Measurements from ENCODE around the gene ENDOG.
A peak's percentile ranks its signal among the peaks of the same experiment; 100 is the strongest.
"Not testable (repeated sequence)": the region's sequence is repeated elsewhere in the genome, so short reads cannot be mapped to it uniquely, and the experiment has no call there.

ENDOG gene

DNA sequence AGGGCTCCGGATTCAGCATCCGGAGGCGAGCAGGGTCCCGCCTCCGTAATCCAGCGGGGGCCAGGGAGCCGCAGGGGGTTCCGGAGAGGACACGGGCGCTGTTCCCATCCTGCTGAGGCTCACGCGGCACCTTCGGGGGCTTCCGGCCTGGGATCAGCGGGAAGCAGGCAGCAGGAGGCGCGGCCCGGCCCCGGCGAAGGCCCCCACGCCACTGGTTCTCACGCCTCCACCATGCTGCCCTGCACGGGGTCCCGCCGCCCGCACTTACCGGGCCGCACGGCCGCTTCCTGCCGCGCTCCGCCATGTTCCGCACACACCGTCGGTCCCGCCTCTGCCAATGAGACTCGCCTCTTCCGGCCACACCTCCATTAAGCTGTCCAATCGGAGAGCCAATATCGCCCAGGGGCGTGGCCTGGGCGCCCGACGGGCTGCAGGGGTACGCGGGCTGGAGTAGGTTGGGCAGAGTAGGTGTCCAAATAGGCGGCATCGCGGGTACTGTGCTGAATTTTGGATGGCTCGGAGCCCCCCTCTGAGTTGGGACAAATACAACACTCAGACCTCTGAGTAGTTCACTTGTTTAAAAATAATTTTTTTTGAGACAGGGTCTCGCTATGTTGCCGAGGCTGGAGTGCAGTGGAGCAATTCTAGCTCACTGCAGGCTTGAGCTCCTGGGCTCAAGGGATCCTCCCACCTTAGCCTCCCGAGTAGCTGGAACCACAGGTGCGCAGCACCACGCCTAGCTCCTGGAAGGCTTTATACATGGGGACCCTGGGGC lies 11.4 kb downstream of the ENDOG start, which contains the start of gene SPOUT1:
Gene SPOUT1, minus strand, starts transcription at position 318 of the 775 bp plus-strand sequence. Its CDS starts 14 bp downstream, at position 304.
- peak; percentile 95 for DNase-seq

DNA sequence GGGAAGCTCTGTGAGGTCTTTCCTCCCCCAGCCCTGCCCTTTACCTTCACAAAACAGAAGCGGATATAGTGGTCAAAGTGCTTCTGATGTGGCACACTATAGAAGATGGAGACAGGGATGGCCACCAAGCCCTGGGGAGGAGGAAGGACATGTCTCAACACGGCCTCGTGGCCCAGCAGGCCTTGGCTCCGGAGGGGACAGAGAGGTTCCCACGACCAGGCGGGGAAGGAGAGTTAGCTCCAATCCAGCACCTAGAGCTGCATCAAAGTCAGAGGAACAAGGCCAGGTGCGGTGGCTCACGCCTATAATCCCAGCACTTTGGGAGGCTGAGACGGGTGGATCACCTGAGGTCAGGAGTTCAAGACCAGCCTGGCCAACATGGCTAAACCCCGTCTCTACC lies 15.4 kb downstream of the ENDOG start:
- DNase-seq = no peak

DNA sequence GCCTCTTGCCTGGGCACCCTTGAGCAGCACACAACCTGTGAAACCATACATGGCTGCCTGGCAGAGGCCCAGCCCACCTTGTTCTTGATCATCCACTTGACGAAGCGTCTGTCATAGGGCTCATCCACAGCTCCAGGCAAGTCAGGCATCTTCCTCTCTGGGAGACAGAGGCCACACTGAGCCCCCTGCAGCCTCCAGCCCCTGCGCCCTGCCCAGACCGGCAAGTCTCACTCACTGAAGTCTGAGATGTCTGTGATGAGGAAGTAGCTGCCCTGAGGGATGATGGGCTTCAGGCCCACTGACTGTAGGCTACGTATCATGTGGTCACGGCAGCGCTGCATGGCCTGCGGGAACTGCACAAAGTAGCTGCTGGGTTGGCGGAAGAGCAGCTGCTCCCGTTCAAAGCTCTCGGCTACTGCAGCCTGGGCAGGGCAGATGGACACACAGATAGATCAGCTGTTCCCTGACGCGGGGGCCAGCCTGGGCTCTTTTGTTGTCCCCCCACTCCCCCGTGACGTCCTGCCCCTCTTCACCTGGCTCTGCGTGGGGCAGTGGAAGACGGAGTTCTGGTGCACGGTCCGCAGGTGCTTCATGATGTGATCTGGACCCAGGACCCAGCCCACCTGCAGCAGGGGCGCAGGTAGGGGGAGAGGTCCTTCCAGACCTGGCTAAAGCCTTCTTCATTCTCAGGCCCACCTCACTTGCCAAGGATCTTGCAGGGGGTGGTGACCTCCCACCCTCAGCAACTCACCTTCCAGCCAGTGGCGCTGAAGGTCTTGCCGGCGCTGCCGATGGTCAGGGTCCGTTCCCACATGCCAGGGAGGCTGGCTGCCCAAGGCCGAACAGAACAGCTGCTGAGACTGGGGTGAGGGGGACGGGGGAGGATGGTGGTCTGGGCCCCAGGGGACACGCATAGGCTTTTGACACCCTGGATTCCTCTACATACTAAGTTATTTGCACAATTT lies 17.2 kb downstream of the ENDOG start:
- no peak for DNase-seq

DNA sequence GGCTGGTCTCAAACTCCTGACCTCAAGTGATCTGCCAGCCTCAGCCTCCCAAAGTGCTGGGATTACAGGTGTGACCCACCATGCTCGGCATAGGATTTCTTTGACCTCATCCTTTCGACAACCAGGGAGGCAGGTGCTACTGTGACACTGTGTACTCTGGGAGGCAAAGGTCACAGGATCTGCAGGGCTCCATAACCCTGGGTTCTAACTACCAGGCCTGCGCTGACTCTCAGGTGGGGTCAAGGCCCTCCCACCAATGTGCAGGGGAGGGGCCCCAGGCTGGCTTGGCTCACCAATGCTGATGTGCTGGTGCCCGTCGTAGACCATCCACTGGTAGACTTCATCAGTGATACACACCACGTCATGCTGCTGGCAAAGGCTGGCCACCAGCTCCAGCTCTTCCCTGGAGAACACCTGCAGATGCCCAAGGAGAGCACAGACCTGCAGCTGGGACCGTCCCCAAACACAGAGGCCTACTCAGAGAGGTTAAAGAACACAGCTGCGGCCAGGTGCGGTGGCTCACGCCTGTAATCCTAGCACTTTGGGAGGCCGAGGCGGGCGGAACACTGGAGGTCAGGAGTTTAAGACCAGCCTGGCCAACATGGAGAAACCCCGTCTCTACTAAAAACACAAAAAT lies 18.3 kb downstream of the ENDOG start:
- DNase-seq = no peak

DNA sequence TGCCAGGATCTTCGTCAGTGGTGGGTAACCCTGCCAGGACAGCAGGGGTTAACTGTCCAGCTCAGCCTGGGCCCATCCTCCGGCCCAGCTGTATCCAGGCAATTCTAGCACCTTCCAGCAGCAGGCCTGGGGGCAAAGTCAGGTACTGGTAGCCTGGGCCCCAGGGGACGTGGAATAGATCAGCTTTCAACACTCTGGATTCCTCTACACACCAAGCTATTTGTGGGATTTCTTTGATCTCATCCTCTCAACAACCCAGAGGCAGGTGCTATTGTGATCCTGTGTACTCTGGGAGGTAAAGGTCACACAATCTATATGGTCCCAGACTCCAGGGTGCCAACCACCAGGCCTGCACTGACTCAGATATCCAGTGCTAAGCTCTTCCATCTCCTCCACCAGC lies 20.0 kb downstream of the ENDOG start:
- no peak for DNase-seq

DNA sequence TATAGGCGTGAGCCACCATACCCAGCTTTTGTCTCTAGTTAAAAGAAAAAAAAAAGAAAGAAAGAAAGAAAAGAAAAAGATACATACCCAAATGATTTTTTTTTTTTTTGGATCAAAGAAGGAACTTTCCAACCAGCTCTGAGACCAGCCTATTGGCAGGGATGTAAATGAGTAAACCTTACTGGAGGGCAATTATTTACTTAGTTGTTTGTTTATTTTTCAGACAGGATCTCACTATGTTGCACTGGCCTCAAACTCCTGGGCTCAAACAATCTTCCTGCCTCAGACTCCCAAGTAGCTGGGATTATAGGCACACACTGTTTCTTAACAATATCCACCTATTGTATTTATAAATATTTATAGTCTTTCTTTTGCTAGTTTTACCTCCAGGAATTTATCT lies 22.2 kb downstream of the ENDOG start:
- no peak for DNase-seq

DNA sequence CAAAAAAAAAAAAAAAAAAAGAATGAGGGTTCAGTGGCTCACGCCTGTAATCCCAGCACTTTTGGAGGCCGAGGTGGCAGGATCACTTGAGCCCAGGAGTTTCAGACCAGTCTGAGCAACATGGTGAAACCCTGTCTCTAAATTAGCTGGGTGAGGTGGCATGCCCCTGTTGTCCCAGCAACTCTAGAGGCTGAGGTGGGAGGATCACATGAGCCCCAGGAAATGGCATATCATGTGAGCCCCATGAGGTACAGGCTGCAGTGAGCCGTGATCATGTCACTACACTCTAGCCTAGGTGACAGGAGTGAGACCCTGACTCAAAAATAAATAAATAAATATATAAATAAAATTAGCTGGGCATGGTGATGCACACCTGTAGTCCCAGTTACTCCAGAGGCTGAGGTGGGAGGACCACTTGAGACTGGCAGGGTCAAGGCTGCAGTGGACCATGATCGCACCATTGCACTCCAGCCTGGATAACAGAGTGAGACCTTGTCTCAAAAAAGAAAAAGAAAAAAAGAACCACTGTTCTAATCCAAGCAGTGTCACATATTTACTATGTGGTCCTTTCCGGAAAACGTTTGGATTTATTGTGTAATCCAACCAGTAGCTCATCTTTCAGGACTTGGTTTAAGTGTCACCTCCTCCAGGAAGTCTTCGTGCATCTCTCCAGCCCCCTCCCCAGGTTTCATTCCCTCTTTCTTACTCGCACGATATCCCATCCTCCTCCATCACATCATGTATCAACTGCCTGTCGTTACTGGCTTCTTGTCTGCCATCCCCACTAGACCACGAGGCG lies 23.6 kb downstream of the ENDOG start:
- no peak for DNase-seq

DNA sequence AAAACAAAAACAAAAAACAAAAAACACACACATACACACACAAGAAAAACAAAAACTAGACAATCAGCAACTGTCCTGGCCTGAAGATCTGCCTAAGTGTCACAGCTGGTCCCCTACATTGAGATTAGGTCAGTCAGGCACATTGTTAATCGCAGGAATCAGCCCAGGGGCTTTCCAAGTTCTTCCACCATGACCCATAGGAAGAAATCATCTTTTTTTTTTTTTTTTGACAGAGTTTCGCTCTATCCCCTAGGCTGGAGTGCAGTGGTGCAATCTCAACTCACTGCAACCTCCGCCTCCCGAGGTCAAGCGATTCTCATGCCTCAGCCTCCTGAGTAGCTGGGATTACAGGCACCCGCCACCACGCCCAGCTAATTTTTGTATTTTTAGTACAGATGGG lies 24.9 kb downstream of the ENDOG start:
- not testable (repeated sequence) for DNase-seq

DNA sequence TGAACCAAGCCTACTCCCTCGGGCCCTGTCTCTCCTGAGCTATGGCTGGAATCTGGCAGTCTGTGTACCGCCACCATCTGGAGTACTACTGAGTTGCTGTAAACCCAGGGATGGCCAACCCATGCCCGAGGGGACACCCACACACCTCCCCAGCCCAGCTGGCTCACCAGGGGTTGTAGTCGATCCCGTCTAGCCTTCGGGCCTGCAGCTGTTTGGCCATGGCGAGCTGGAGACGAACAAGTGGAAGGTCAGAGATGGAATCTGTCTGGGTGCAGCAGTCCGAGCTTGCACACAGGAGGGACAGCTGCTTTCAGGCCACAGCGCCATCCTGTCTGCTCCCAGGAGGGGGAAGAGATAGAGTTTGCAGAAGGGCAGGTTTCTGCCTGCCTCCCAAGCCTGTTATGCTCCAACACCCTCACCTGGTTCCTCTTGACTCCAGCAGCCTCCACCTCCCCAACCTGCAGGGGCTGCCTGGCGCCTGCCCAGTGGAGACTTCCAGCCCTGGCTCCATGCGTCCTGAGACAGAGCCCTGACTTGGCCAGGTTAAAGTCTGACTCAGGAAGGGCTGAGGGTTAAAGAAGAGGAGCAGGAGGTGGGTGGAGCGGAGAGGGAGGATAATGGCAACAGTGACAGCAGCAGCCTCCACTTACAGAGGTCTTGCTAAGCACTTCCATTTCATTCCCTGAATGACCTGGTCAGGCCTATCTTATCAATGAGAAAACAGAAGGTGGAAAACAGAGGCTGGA lies 27.1 kb downstream of the ENDOG start:
- no peak for DNase-seq

DNA sequence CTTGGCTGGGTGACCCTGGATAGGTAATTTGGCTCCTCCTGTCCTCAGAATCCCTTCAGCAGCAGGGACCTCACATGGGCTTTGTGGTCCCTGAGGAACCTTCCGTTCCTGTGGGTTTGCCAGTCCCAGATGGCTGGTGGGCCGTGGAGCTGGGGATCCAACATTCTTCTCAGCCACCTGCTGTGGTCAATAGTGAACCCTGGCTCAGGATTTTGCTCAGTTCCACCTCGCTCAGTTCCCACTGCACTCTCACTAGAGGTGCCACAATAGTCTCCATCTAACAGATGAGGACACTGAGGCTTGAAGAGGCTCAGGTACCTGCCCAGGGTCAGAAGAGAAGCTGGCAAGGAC lies 28.4 kb downstream of the ENDOG start:
- DNase-seq = no peak

DNA sequence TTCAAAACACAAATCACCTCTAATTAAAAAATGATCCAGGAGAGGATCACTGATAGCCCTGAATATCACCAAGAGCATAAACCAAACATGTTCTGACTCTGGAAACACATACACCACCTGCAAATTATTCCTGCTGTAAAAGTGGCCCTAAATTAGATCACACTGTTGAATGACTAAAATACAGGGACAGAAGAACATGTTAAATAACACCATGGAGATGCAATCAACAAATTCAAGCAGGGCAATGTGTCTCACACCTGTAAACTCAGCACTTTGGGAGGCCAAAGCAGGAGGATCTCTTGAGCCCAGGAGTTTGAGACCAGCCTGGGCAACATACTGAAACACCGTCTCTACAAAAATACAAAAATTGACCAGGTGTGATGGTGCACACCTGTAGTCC lies 29.5 kb downstream of the ENDOG start:
- DNase-seq = no peak

DNA sequence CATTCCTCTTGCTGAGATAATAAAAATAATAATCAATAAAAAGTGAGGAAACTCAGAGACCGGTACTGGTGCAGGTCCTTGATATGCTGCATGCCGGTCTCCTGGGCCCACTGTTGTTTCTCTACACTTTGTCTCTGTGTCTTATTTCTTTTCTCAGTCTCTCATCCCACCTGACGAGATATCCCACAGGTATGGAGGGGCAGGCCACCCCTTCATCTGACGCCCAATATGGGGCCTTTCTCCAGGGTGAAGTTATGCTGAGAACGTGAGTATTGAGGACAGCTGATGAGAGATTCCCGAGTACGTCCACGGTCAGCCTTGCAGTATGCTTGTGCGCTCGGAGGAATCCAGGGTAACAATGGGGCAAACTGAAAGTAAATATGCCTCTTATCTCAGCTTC lies 32.7 kb downstream of the ENDOG start:
- not testable (repeated sequence) for DNase-seq

DNA sequence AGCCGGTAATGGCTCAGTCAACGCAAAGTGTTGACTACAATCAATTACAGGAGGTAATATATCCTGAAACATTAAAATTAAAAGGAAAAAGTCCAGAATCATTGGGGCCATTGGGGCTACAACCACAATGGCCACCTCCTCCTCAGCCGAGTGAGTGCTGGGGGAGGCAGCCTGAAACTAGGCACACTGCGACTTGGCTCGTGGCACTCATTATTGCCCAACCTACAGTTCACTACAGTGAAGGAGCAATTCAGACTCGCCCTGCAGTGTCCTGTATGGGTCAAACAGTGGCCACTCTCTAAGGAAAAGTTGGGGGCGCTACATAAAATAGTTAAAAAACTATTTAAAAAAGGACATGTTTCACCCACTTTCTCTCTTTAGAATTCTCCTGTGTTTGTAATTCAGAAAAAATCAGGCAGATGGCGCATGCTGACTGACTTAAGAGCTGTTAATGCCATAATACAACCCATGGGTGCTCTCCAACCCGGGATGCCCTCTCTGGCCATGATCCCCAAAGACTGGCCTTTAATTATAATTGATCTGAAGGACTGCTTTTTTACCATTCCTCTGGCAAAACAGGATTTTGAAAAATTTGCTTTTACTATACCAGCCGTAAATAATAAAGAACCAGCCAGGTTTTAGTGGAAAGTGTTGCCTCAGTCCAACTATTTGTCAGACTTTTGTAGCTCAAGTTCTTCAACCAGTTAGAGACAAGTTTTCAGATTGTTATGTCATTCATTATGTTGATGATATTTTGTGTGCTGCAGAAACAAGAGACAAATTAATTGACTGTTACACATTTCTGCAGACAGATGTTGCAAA lies 33.7 kb downstream of the ENDOG start:
- not testable (repeated sequence) for DNase-seq

DNA sequence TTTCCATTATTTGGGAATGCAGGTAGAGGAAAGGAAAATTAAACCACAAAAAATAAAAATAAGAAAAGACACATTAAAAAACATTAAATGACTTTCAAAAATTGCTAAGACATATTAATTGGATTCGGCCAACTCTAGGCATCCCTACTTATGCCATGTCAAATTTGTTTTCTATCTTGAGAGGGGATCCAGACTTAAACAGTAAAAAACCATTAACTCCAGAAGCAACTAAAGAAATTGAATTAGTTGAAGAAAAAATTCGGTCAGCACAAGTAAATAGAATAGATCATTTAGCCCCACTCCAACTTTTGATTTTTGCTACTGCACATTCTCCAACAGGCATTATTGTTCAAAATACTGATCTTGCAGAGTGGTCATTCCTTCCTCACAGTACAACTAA lies 34.3 kb downstream of the ENDOG start:
- DNase-seq = not testable (repeated sequence)

DNA sequence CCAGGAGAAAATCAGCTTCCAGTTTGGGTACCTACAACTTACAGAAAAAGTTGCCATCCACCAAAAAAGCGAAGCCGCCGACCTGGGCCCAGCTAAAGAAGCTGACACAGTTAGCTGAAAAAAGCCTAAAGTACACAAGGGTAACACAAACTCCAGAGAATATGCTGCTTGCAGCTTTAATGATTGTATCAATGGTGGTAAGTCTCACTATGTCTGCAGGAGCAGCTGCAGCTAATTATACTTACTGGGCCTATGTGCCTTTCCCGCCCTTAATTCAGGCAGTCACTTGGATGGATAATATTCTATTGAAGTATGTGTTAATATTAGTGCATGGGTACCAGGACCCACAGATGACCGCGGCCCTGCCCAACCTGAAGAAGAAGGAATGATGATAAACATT lies 36.2 kb downstream of the ENDOG start:
- not testable (repeated sequence) for DNase-seq

DNA sequence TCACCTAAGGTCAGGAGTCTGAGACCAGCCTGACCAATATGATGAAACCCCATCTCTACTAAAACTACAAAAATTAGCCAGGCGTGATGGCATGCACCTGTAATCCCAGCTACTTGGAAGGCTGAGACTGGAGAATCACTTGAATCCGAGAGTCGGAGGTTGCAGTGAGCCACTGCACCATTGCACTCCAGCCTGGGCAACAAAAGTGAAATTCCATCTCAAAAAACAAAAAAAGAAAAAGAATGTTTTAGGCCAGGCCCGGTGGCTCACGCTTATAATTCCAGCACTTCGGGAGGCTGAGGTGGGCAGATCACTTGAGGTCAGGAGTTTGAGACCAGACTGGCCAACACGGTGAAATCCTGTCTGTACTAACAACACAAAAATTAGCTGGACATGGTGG lies 40.2 kb downstream of the ENDOG start:
- DNase-seq = not testable (repeated sequence)

DNA sequence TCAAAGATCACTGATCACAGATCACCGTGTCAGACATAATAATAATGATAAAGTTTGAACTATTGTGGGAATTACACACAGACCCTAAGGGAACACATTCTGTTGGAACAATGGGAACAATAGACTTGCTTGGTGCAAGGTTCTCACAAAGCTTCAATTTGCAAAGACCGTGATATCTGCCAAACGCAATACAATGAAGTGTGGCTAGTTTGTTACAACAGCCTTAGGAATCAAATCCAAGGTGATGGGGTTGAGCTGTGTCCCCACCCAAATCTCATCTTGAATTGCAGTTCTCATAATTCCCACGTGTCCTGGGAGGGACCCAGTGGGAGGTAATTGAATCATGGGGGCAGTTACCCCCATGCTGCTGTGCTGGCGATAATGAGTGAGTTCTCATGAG lies 42.6 kb downstream of the ENDOG start:
- DNase-seq = no peak

DNA sequence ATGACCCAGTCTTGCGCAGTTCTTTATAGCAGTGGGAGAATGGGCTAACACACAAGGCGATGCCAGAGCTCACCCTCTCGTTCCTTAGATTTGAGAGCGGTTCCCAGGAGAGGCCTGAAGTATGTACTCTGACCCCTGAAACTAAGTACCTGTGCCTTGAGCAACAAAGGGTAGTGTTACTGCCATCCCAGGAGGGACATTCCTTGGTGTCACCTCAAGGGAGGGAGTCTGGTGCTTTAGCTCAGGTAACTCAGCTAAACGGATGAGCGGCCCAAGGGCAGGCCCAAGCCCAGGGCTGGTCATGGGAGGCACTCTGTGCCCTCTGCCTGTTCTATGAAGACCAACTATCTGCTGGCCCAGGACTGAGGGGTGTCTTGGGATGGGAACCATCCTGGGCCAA lies 43.2 kb downstream of the ENDOG start:
- no peak for DNase-seq

DNA sequence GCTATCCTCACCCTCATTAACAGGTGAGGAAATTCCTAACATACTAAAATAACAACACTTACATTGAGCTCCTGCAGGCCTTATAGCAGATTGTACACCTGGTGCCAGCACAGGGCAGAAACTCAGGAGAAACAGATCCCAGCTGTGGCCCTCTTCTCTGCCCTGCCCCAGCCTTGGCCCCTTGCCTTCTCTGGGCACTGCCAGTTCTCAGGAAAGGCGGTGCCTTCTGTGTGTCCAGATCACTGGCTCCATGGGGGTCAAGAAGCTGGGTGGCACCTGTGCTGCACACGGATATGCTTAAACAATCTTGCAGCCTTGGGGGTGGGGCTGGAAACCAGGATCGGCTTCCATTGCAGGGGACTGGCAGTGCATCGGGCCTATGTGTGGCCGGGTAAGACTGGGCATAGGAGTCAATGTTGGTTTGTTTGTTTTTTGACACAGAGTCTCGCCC lies 44.1 kb downstream of the ENDOG start:
- DNase-seq = no peak

DNA sequence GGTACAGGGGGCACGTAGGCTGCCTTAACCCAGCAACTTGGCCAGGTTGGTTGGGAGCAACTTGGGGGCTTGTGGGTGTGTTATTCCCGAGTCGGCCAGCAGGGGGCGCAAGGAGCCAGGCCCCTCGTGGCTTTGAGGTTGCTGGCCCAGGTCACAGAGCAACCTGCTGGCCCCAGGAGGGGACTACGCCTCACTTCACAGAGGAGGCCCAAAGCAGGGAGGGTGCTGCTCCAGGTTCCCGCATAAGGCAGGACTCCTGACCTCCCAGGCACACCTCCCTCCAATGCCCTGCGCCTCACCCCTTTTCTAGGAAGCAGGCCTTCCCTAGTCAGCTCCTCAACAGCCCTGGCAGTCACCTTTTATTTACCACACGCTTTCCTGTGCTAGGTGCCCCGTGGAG lies 45.3 kb downstream of the ENDOG start:
- peak; percentile 89 for DNase-seq

Measured in CD4-positive, alpha-beta T cell treated with Interleukin-6 for 4 hours (primary cell).